ENCODE results near the gene GMEB1.

Gene GMEB1

GRCh38 chr1:28758420-28758819 is 89.8 kb downstream of the GMEB1 start:
- Histone ChIP-seq H3K27ac (no peak overlapping the region), H3K4me1 (ENCODE audit: control insufficient read depth in 1 of 2, insufficient read depth in 1 of 2, low read depth in 1 of 2, low read length in 1 of 2) (no peaks in the 10 kb centered on the region), H3K36me3 (peaks cover 5% of the 10 kb centered on the region), H3K9me3 (no peaks in the 10 kb centered on the region), H3K4me3 (ENCODE audit: low read depth in 1 of 2, low read length in 1 of 2) (no peak overlapping the region), H3K27me3 (no peaks in the 10 kb centered on the region)
- no peak for TF ChIP-seq CTCF (IDR thresholded peaks at IDR 0.05)

- Histone ChIP-seq H3K27me3 (no peaks in the 10 kb centered on the region), H3K27ac (no peak overlapping the region), H3K9me3 (no peaks in the 10 kb centered on the region), H3K36me3 (peaks cover 5% of the 10 kb centered on the region), H3K4me3 (ENCODE audit: low read depth in 1 of 2, low read length in 1 of 2) (no peak overlapping the region), H3K4me1 (ENCODE audit: control insufficient read depth in 1 of 2, insufficient read depth in 1 of 2, low read depth in 1 of 2, low read length in 1 of 2) (no peaks in the 10 kb centered on the region)
- no peak for TF ChIP-seq CTCF (IDR thresholded peaks at IDR 0.05)
Measured at GRCh38 chr1:28759257-28759656, 90.7 kb downstream of the GMEB1 start.

- no peaks in the 10 kb centered on the region for H3K9me3 ChIP-seq
- H3K27ac ChIP-seq = no peak overlapping the region
- TF ChIP-seq CTCF (IDR thresholded peaks at IDR 0.05) = no peak
- no peaks in the 10 kb centered on the region for H3K4me1 ChIP-seq (ENCODE audit: control insufficient read depth in 1 of 2, insufficient read depth in 1 of 2, low read depth in 1 of 2, low read length in 1 of 2)
- no peaks in the 10 kb centered on the region for H3K27me3 ChIP-seq
- peaks cover 15% of the 10 kb centered on the region for H3K36me3 ChIP-seq
- no peak overlapping the region for H3K4me3 ChIP-seq (ENCODE audit: low read depth in 1 of 2, low read length in 1 of 2)
Measured at GRCh38 chr1:28761189-28761588, 92.6 kb downstream of the GMEB1 start.

- no peak for TF ChIP-seq CTCF (IDR thresholded peaks at IDR 0.05)
- Histone ChIP-seq H3K9me3 (no peaks in the 10 kb centered on the region), H3K4me3 (ENCODE audit: low read depth in 1 of 2, low read length in 1 of 2) (no peak overlapping the region), H3K27me3 (no peaks in the 10 kb centered on the region), H3K4me1 (ENCODE audit: control insufficient read depth in 1 of 2, insufficient read depth in 1 of 2, low read depth in 1 of 2, low read length in 1 of 2) (no peaks in the 10 kb centered on the region), H3K27ac (no peak overlapping the region), H3K36me3 (peaks cover 17% of the 10 kb centered on the region)
Measured at GRCh38 chr1:28766532-28767183, 98.1 kb downstream of the GMEB1 start.
